Measurements from ENCODE around the gene NPAS3.

DNA sequence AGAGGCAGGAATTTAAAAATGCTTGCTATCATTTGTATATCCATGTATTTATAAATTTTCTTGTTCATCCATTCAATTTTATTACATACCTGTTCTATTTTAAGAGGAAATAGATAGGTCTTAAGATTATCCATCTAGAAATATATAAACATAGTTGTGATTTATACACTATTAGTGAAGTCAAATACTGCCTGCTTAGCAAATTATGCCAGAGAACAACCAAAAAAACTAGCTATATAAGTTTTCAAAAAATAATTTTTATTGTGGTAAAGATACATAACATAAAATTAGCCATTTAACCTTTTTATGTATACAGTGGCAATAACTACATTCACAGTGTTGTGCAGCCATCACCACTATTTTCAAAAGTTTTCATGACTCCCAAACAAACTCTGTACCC, 237.3 kb downstream of the NPAS3 start:
- no peak for TF ChIP-seq POLR2A (IDR thresholded peaks at IDR 0.05; ENCODE audit: low read length)
- TF ChIP-seq GATA1 (IDR thresholded peaks at IDR 0.05; ENCODE audit: low read depth, low read length) = no peak

Measured in erythroblast (primary cell).